HG02870 (cell line): ENCODE measurements around the gene KIF17.

Experiments
- ATAC-seq: cut with Tn5 transposase; IDR thresholded peaks from one replicate; pipeline ENCODE4 v1.9.1; 2021; ENCODE audit warnings: mild to moderate bottlenecking, moderate library complexity; ENCODE audit not compliant: unreplicated experiment

KIF17 gene

GRCh38 chr1:20717452-20718342 is at the start of gene KIF17:
TSS of gene KIF17 (minus strand) at chr1:20718007. CDS start at chr1:20717706, 301 bp downstream.
- no peak for ATAC-seq

GRCh38 chr1:20767271-20767670 is 49.5 kb upstream of the KIF17 start:
- no peak for ATAC-seq

GRCh38 chr1:20763417-20763816 is 45.6 kb upstream of the KIF17 start:
- ATAC-seq = no peak

DNA sequence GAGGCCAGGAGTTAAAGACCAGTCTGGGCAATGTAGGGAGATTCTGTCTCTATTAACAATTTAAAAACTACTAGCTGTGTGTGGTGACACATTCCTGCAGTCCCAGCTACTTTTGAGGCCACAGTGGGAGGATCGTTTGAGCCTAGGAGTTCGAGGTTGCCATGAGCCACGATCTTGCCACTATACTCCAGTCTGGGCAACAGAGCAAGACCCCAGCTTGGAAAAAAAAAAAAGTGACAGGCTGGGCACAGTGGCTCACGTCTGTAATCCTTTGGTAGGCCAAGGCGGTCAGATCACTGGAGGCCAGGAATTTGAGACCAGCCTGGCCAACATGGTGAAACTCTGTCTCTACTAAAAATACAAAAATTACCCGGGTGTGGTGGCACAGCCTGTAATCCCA is 42.5 kb upstream of the KIF17 start:
- no peak for ATAC-seq

DNA sequence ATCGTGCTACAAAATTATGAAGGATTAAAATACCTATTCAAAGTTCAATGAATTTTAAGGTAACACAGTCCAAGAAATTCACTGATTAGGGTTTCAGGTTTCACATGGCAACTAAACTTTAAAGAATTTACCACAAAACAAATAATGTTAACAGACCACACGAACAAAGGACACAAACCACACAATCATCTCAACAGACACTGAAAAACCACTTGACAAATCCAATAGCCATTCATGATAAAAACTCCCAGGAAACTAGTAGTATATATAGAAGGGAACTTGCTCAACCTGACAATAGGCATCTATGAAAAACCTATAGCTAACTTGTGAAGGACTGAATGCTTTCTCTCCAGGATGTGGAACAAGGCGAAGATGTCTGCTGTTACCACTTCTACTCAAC is 35.8 kb upstream of the KIF17 start:
- ATAC-seq = no peak

DNA sequence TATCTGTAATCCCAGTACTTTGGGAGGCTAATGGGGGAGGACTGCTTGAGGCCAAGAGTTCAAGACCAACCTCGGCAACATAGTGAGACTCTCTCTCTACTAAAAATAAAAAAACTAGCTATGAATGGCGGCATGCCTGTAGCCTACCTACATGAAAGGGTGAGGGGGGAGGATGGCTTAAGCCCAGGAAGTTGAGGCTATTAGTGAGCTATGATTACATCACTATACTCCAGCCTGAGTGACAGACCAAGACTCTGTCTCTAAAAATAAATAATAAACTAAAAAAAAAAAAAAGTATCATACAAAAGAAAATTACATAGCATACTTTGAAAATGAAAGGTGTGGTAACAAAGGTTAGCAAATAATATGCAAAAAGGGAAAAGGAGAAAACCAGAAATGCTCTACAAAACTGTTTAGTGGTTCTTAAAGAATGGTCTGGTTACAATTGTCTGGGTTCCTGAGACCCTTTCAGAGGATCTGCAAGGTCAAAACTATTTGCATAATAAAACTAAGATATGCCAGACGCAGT is 33.7 kb upstream of the KIF17 start:
- no peak for ATAC-seq

DNA sequence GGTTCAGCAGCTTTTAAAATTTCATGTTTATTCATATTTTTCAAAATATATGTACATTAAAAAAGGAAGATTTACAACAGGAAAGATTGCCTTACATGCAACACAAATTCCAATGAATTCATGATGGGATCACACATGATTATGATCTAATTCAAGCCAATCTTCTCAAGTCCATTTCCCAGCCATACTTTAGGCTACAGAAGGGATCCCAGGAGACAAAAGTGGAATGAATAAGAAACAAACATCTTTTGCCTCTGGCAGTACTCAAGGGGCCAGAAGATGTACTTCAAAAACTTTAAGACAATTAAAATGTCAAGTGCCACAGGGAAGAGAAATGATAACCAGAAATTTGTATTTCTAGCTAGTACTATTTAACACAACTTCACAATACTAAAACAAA is 24.9 kb upstream of the KIF17 start:
- no peak for ATAC-seq

DNA sequence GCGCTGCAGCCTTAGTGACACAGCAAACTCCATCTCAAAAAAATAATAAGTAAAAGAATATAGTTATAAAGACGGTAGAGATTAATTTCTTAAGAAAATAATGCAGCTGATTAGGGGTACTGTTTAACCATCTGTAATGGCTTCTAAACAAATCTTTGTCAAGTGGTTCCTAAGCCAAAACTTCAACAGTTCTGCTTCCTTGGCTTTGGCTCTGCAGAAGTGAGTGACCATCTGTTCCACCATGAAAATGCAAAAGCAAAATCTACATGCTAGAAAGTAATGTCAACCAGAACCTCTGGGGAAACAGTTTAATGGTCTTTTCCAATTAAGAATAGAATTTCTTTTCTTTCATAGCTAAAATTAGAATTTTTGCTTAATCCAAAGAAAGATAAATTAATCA is 23.0 kb upstream of the KIF17 start:
- ATAC-seq = no peak

- no peak for ATAC-seq
Measured at GRCh38 chr1:20739225-20739624, 21.4 kb upstream of the KIF17 start.

DNA sequence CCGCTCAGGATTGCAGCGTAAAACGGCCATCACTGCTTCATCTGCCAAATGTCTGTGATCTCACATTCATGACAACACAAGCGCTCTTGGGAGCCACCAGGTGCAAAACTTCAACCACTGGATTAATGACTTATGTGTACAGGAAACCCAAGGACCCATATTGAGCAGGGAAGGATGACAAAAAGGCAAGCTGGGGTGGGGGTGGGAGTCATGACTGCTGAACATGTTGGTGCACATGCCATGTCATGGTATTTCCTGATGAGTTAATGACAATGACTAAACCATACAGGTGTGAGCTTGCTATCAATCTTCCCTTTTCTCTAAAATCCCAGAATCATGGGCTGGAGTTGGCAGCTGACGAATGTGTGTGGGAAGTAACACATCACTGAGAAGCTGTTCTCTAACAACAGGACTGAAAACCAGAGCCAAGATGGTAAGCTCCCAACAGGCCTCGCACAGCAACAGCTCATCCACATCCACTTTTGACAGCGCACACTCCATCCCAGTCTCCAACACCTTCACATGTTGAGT is 17.8 kb upstream of the KIF17 start:
- ATAC-seq = no peak

- no peak for ATAC-seq
Measured at GRCh38 chr1:20733360-20733975, 15.7 kb upstream of the KIF17 start.

DNA sequence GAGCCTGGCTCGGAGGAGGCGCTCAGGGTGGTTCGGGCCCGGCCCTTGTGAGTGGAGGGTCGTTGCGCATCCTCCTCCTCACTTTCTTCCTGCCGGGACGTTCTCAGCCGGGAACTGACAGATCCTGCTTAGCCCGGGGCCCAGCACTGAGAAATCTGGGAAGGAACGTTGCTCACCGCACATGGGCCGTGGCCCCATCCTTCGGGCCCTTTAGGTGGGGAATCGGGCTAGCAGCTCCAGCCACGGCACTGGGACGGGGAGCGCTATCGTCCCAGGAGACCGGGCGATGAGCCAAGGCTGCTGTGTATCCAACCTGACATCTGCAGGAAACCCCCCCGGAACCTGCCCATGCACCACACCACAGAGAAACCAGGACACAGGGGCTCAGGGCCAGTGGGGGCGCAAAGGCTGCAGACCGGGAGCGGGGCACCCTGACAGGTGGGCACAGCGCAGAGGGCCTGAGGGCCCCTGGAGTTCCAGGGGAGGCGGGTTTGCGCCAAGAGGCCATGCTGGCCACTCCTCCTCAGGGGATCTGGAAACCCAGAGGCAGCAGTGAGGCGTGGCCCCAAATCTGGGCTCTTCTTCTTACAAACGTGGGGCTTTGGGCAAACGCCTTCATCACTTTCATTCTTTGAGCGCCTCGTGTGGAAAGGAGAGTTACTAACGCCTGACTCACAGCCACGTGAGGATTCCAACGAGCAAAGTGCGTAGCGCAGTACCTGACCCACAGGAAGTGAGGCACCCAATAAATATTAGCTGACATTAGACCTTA is 15.0 kb upstream of the KIF17 start, which contains the start of gene SH2D5:
TSS of gene SH2D5 (minus strand) at position 116 of the 772 bp plus-strand sequence. CDS start 4,659 bp downstream, outside the sequence.
- no peak for ATAC-seq

GRCh38 chr1:20732071-20732587 is 14.3 kb upstream of the KIF17 start:
- ATAC-seq = no peak

GRCh38 chr1:20731057-20731991 is 13.5 kb upstream of the KIF17 start:
- ATAC-seq = no peak

DNA sequence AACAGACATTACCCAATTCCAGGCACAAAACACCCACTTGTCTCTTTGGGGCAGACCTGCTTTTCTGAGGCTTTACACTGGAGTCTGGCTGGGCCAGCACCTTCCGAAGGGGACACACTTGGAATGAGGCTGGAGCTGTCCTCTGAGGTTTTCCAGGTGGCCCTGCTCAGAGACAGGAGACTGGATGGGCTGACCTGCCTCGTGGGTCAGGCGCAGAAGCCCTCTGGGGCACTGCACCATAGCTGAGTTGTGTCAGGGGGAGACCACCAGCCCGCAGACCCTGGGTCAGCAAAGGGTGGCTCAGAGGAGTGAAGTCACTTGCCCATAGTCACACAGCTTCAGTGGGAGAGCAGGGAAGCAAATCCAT is 12.9 kb upstream of the KIF17 start:
- no peak for ATAC-seq

DNA sequence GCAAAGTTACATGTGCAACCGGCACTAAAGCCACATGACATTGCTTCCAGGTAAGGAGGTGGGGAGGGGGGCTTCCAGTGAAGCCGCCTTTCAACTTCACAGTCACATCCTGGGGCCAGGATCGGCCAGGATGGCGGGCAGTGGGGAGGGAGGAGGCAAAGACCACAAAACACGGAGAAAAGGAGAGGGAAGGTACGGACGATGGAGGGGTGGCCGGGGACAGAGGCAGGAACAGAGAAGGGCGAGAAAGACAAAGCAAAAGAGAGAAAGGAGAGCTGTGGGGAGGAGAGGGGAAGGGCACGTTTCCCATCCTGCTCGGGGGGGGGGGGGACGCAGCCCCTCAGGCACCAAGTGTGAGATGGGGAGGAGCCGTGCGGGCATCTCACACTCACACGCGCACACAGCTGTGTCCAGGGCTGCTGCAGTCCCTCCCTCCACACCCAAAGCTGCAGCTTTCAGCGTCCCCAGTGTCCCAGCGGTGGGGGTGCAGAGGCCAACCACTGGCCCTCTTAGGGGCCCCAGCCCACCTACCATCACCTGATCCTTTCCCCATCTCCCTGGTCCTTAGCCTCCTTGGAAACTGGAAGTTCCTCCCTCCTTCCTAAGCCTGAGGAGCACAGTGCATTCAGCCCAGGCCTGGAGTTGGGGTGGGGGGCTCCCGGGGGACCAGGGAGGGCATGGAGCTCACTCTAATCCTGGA is 12.3 kb upstream of the KIF17 start:
- ATAC-seq = no peak

GRCh38 chr1:20729155-20729931 is 11.5 kb upstream of the KIF17 start:
- no peak for ATAC-seq

- no peak for ATAC-seq
Measured at GRCh38 chr1:20728371-20729154, 10.8 kb upstream of the KIF17 start.
